Measurements from ENCODE around the gene PARD3.

- no peak for TF ChIP-seq POLR2A (IDR thresholded peaks at IDR 0.05)
- TF ChIP-seq, protein P1, sequence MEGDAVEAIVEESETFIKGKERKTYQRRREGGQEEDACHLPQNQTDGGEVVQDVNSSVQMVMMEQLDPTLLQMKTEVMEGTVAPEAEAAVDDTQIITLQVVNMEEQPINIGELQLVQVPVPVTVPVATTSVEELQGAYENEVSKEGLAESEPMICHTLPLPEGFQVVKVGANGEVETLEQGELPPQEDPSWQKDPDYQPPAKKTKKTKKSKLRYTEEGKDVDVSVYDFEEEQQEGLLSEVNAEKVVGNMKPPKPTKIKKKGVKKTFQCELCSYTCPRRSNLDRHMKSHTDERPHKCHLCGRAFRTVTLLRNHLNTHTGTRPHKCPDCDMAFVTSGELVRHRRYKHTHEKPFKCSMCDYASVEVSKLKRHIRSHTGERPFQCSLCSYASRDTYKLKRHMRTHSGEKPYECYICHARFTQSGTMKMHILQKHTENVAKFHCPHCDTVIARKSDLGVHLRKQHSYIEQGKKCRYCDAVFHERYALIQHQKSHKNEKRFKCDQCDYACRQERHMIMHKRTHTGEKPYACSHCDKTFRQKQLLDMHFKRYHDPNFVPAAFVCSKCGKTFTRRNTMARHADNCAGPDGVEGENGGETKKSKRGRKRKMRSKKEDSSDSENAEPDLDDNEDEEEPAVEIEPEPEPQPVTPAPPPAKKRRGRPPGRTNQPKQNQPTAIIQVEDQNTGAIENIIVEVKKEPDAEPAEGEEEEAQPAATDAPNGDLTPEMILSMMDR (IDR thresholded peaks at IDR 0.05): no peak
Observed at GRCh38 chr10:34574353-34574934, 240.7 kb downstream of the PARD3 start.
